IPS DF 4.7 (cell line): ENCODE results near the gene ADAM10.
"Not testable (repeated sequence)": the region's sequence is repeated elsewhere in the genome, so short reads cannot be mapped to it uniquely, and the experiment has no call there.

Experiments
- DNase-seq: peaks from one replicate; pipeline ENCODE4 v3.0.0-alpha.2; 2013; ENCODE audit warnings: low spot score; ENCODE audit errors: extremely low read depth

Gene ADAM10

GRCh38 chr15:58678683-58679082 lies 70.8 kb downstream of the ADAM10 start:
- no peak for DNase-seq

- no peak for DNase-seq
Measured at GRCh38 chr15:58677426-58677825, 72.1 kb downstream of the ADAM10 start.

GRCh38 chr15:58676766-58677165 lies 72.7 kb downstream of the ADAM10 start:
- DNase-seq: no peak

GRCh38 chr15:58671186-58671585 lies 78.3 kb downstream of the ADAM10 start:
- DNase-seq: no peak

- DNase-seq: no peak
Measured at GRCh38 chr15:58669108-58669507, 80.4 kb downstream of the ADAM10 start.

GRCh38 chr15:58666957-58667356 lies 82.5 kb downstream of the ADAM10 start:
- DNase-seq: no peak

GRCh38 chr15:58665672-58666071 lies 83.8 kb downstream of the ADAM10 start:
- no peak for DNase-seq

- no peak for DNase-seq
Measured at GRCh38 chr15:58650102-58650501, 99.4 kb downstream of the ADAM10 start.

- no peak for DNase-seq
Measured at GRCh38 chr15:58649175-58649574, 100.3 kb downstream of the ADAM10 start.

GRCh38 chr15:58643996-58644395 lies 105.5 kb downstream of the ADAM10 start:
- DNase-seq: no peak

- no peak for DNase-seq
Measured at GRCh38 chr15:58641660-58642059, 107.8 kb downstream of the ADAM10 start.

GRCh38 chr15:58639992-58640391 lies 109.5 kb downstream of the ADAM10 start:
- no peak for DNase-seq

GRCh38 chr15:58639002-58639756 lies 110.3 kb downstream of the ADAM10 start:
- no peak for DNase-seq

- no peak for DNase-seq
Measured at GRCh38 chr15:58632789-58633188, 116.7 kb downstream of the ADAM10 start.

- no peak for DNase-seq
Measured at GRCh38 chr15:58631319-58631718, 118.2 kb downstream of the ADAM10 start.

- DNase-seq: no peak
Measured at GRCh38 chr15:58629625-58630024, 119.9 kb downstream of the ADAM10 start.

GRCh38 chr15:58628206-58628947 lies 121.1 kb downstream of the ADAM10 start:
- no peak for DNase-seq

- no peak for DNase-seq
Measured at GRCh38 chr15:58627701-58628100, 121.8 kb downstream of the ADAM10 start.

- no peak for DNase-seq
Measured at GRCh38 chr15:58627046-58627445, 122.5 kb downstream of the ADAM10 start.

- no peak for DNase-seq
Measured at GRCh38 chr15:58626378-58626777, 123.1 kb downstream of the ADAM10 start.

- no peak for DNase-seq
Measured at GRCh38 chr15:58622877-58623276, 126.6 kb downstream of the ADAM10 start.

GRCh38 chr15:58620268-58620667 lies 129.2 kb downstream of the ADAM10 start:
- DNase-seq: not testable (repeated sequence)

GRCh38 chr15:58616171-58616570 lies 133.3 kb downstream of the ADAM10 start:
- DNase-seq: no peak
